ENCODE results near the gene ACER1.

DNA sequence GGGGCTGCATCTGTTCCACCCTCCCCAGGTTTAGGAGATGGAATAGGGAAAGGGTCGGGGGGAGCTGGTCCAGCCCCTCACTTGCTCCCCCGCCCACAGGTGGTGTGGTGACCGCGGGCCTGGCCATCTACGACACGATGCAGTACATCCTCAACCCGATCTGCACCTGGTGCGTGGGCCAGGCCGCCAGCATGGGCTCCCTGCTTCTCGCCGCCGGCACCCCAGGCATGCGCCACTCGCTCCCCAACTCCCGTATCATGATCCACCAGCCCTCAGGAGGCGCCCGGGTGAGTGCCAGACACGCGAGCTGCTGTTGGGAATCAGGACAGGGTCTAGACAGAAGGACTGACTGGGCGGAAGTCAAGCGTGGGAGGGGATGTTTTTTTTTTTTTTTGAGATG is 30.9 kb upstream of the ACER1 start:
- no peak for TF ChIP-seq POLR2A (IDR thresholded peaks at IDR 0.05; ENCODE audit: extremely low read depth, insufficient read length)
- TF ChIP-seq, protein P1, sequence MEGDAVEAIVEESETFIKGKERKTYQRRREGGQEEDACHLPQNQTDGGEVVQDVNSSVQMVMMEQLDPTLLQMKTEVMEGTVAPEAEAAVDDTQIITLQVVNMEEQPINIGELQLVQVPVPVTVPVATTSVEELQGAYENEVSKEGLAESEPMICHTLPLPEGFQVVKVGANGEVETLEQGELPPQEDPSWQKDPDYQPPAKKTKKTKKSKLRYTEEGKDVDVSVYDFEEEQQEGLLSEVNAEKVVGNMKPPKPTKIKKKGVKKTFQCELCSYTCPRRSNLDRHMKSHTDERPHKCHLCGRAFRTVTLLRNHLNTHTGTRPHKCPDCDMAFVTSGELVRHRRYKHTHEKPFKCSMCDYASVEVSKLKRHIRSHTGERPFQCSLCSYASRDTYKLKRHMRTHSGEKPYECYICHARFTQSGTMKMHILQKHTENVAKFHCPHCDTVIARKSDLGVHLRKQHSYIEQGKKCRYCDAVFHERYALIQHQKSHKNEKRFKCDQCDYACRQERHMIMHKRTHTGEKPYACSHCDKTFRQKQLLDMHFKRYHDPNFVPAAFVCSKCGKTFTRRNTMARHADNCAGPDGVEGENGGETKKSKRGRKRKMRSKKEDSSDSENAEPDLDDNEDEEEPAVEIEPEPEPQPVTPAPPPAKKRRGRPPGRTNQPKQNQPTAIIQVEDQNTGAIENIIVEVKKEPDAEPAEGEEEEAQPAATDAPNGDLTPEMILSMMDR (IDR thresholded peaks at IDR 0.05; ENCODE audit: low read depth, low read length), result no peak
